WTC11 (cell line): ENCODE results near the gene LYPD6B. TPM values are rescaled to one million over a fixed set of nuclear protein-coding genes. Genes with fewer than 3 reads are reported as not detected.

Experiments
- ATAC-seq: fragments of 200-7000 bp; cut with Tn5 transposase; 2 replicates; pipeline ENCODE4 v1.10.0; 2021; ENCODE audit warnings: mild to moderate bottlenecking, moderate library complexity
- CTCF ChIA-PET: fragments of 300-600 bp; sonication (Branson Sonifier 250); formaldehyde crosslinking; loops from one replicate; lab custom pipeline; 2021; ENCODE audit warnings: antibody characterized with exemption; lab: Charles Lee
- POLR2A ChIA-PET: fragments of 350-600 bp; sonication (Branson Sonifier 250); formaldehyde crosslinking; loops from one replicate; lab custom pipeline; 2021; ENCODE audit warnings: antibody characterized with exemption; lab: Charles Lee
- DNase-seq: peaks from one replicate; pipeline ENCODE4 v3.0.0; 2021; ENCODE audit warnings: low spot score
- H3K27ac Mint-ChIP-seq: 2 replicates; pipeline ENCODE4 v1.8.0; 2021; ENCODE audit warnings: mixed read lengths
- H3K27me3 Mint-ChIP-seq: 2 replicates; pipeline ENCODE4 v1.8.0; 2021; ENCODE audit warnings: low read depth, mild to moderate bottlenecking, moderate library complexity, mixed read lengths
- H3K36me3 Mint-ChIP-seq: 2 replicates; pipeline ENCODE4 v1.8.0; 2021; ENCODE audit warnings: mixed read lengths
- H3K4me1 Mint-ChIP-seq: 2 replicates; pipeline ENCODE4 v1.8.0; 2022; ENCODE audit warnings: mixed read lengths
- H3K4me3 Mint-ChIP-seq: 2 replicates; pipeline ENCODE4 v1.8.0; 2021; ENCODE audit warnings: mild to moderate bottlenecking, moderate library complexity, mixed read lengths
- H3K9me3 Mint-ChIP-seq: 2 replicates; pipeline ENCODE4 v1.8.0; 2021; ENCODE audit warnings: mixed read lengths
- ATF3 ChIP-seq: sonication (generic); formaldehyde crosslinking; conservative IDR thresholded peaks from 2 replicates; pipeline ENCODE4 v1.8.1; 2022; ENCODE audit warnings: mild to moderate bottlenecking, missing genetic modification reagents
- E2F5 ChIP-seq: sonication (generic); formaldehyde crosslinking; IDR thresholded peaks from 2 replicates; pipeline ENCODE4 v1.8.1; 2022; ENCODE audit warnings: mild to moderate bottlenecking, moderate library complexity, missing genetic modification reagents
- ELF4 ChIP-seq: sonication (generic); formaldehyde crosslinking; IDR thresholded peaks from 2 replicates; pipeline ENCODE4 v1.8.1; 2022; ENCODE audit warnings: low read depth, mild to moderate bottlenecking, moderate library complexity, missing genetic modification reagents
- EMX1 ChIP-seq: fragments of 250-450 bp; sonication (Bioruptor Pico); IDR thresholded peaks from 2 replicates; pipeline ENCODE4 v1.8.0; 2021; ENCODE audit warnings: mild to moderate bottlenecking
- FOXJ3 ChIP-seq: sonication (generic); formaldehyde crosslinking; IDR thresholded peaks from 2 replicates; pipeline ENCODE4 v1.9.0; 2021; ENCODE audit warnings: missing genetic modification reagents, mild to moderate bottlenecking, borderline replicate concordance
- GTF2I ChIP-seq: fragments of 250-450 bp; sonication (Bioruptor Pico); conservative IDR thresholded peaks from 2 replicates; pipeline ENCODE4 v1.4.0; 2021; ENCODE audit warnings: mild to moderate bottlenecking
- HMGXB4 ChIP-seq: sonication (generic); formaldehyde crosslinking; IDR thresholded peaks from 2 replicates; pipeline ENCODE4 v1.8.1; 2023; ENCODE audit warnings: mild to moderate bottlenecking, moderate library complexity, missing genetic modification reagents
- JAZF1 ChIP-seq: fragments of 250-450 bp; sonication (Bioruptor Pico); IDR thresholded peaks from 2 replicates; pipeline ENCODE4 v1.9.0; 2021; ENCODE audit warnings: moderate library complexity, mild to moderate bottlenecking, inconsistent platforms
- KAT7 ChIP-seq: sonication (generic); formaldehyde crosslinking; IDR thresholded peaks from 2 replicates; pipeline ENCODE4 v1.8.1; 2023; ENCODE audit warnings: missing genetic modification reagents, mild to moderate bottlenecking, borderline replicate concordance
- MXD4 ChIP-seq: fragments of 250-450 bp; sonication (Bioruptor Pico); IDR thresholded peaks from 2 replicates; pipeline ENCODE4 v1.8.0; 2021; ENCODE audit warnings: mild to moderate bottlenecking, moderate library complexity, borderline replicate concordance
- MYBL2 ChIP-seq: sonication (generic); formaldehyde crosslinking; IDR thresholded peaks from 2 replicates; pipeline ENCODE4 v1.8.1; 2023; ENCODE audit warnings: mild to moderate bottlenecking, moderate library complexity, missing genetic modification reagents
- NFE2L1 ChIP-seq: sonication (generic); formaldehyde crosslinking; IDR thresholded peaks from 2 replicates; pipeline ENCODE4 v1.8.1; 2023; ENCODE audit warnings: missing genetic modification reagents
- NFYB ChIP-seq: sonication (generic); formaldehyde crosslinking; conservative IDR thresholded peaks from 2 replicates; pipeline ENCODE4 v1.8.0; 2022; ENCODE audit warnings: low read depth, missing genetic modification reagents
- OVOL2 ChIP-seq: fragments of 250-450 bp; sonication (Bioruptor Pico); IDR thresholded peaks from 2 replicates; pipeline ENCODE4 v1.9.0; 2021; ENCODE audit warnings: mild to moderate bottlenecking, borderline replicate concordance
- RELA ChIP-seq: sonication (generic); formaldehyde crosslinking; IDR thresholded peaks from 2 replicates; pipeline ENCODE4 v1.8.1; 2022; ENCODE audit warnings: missing genetic modification reagents, mild to moderate bottlenecking, borderline replicate concordance
- SP1 ChIP-seq: sonication (generic); formaldehyde crosslinking; conservative IDR thresholded peaks from 2 replicates; pipeline ENCODE4 v1.8.1; 2022; ENCODE audit warnings: missing genetic modification reagents
- ZNF263 ChIP-seq: sonication (generic); formaldehyde crosslinking; IDR thresholded peaks from 2 replicates; pipeline ENCODE4 v1.8.1; 2022; ENCODE audit warnings: low read depth, mild to moderate bottlenecking, moderate library complexity, missing genetic modification reagents
- ZNF671 ChIP-seq: fragments of 250-450 bp; sonication (Bioruptor Pico); IDR thresholded peaks from 2 replicates; pipeline ENCODE4 v1.8.0; 2021; ENCODE audit warnings: mild to moderate bottlenecking
- total RNA-seq: library from RNA; stranded (reverse); gene quantifications from 3 replicates; pipeline ENCODE4 v1.2.3, GENCODE V29; 2021
- TF ChIP-seq, protein P1 (sequence below): fragments of 250-450 bp; sonication (Bioruptor Pico); IDR thresholded peaks from 2 replicates; pipeline ENCODE4 v1.9.0; 2021; ENCODE audit warnings: mild to moderate bottlenecking, borderline replicate concordance

LYPD6B gene
- total RNA-seq, 1 experiment from 2014 or later, result 1.6 TPM

DNA sequence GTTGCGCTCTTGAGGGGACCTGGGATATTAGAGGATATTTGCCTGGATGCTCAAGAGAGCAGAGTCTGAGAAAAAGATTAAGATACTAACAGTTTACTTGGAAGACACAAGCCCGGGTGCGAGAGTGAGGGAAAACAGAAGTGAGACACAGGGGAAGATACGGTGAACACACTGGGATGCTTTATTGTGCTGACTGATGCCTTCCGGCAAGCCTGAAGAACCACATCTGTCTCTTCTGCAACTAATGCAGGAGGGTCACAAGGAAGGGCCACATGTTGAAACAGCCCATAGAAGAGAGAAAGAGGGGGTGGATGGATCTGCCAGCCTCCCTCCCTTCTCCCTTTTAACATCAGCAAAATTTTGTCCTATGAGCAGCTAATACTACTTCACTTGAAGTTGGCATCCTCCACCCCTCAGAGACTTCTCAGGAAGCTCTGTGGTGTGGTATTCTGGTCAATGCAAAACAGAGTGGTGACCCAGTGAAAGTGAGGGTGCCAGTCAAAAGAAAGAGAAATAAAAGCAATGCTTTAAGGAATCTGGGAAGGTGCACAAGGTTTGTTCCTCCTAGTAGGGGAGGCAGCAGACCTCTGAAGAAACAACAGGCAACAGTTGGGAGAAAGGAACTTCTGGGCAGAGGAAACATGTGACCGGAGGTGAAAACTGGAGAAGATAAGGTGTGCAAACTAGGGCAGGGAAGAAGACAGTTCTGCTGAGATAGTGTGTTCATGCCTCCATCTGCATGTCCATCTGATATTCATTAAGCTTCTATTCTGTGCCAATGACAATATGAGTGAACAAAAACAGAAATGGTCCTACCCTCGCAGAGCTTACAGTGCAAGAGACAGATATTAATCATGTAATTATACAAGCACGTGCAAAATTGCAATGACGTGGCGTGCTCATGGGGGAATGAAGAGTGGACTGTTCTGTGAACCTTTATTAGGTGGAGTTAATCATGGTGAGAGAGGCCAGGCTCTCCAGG, 107.1 kb downstream of the LYPD6B start (continued):
- TF ChIP-seq FOXJ3 (CRISPR knock-in tag), result no peak

GRCh38 chr2:149146876-149147275, 108.4 kb downstream of the LYPD6B start:
- DNase-seq, result no peak
- H3K27ac Mint-ChIP-seq, result no peak overlapping the region

More at GRCh38 chr2:149146876-149147275, 108.4 kb downstream of the LYPD6B start:
- peaks cover 8% of the 10 kb centered on the region for H3K4me1 Mint-ChIP-seq
- TF ChIP-seq ELF4 (no peak), NFYB (CRISPR knock-in tag) (no peak), E2F5 (CRISPR knock-in tag) (no peak), MYBL2 (CRISPR knock-in tag) (no peak), ZNF671 (no peak), ATF3 (no peak), ZNF263 (CRISPR knock-in tag) (no peak), HMGXB4 (CRISPR knock-in tag) (no peak), MXD4 (CRISPR knock-in tag) (no peak), SP1 (CRISPR knock-in tag) (no peak), OVOL2 (CRISPR knock-in tag) (no peak), EMX1 (no peak), GTF2I (CRISPR knock-in tag) (no peak), NFE2L1 (CRISPR knock-in tag) (no peak), JAZF1 (no peak), KAT7 (CRISPR knock-in tag) (no peak), RELA (CRISPR knock-in tag) (no peak)
- TF ChIP-seq, protein P1, sequence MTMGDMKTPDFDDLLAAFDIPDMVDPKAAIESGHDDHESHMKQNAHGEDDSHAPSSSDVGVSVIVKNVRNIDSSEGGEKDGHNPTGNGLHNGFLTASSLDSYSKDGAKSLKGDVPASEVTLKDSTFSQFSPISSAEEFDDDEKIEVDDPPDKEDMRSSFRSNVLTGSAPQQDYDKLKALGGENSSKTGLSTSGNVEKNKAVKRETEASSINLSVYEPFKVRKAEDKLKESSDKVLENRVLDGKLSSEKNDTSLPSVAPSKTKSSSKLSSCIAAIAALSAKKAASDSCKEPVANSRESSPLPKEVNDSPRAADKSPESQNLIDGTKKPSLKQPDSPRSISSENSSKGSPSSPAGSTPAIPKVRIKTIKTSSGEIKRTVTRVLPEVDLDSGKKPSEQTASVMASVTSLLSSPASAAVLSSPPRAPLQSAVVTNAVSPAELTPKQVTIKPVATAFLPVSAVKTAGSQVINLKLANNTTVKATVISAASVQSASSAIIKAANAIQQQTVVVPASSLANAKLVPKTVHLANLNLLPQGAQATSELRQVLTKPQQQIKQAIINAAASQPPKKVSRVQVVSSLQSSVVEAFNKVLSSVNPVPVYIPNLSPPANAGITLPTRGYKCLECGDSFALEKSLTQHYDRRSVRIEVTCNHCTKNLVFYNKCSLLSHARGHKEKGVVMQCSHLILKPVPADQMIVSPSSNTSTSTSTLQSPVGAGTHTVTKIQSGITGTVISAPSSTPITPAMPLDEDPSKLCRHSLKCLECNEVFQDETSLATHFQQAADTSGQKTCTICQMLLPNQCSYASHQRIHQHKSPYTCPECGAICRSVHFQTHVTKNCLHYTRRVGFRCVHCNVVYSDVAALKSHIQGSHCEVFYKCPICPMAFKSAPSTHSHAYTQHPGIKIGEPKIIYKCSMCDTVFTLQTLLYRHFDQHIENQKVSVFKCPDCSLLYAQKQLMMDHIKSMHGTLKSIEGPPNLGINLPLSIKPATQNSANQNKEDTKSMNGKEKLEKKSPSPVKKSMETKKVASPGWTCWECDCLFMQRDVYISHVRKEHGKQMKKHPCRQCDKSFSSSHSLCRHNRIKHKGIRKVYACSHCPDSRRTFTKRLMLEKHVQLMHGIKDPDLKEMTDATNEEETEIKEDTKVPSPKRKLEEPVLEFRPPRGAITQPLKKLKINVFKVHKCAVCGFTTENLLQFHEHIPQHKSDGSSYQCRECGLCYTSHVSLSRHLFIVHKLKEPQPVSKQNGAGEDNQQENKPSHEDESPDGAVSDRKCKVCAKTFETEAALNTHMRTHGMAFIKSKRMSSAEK (CRISPR knock-in tag), result no peak
- TF ChIP-seq, all 79 proteins: peak for 0
- H3K36me3 Mint-ChIP-seq, result no peaks in the 10 kb centered on the region
- ChIA-PET POLR2A (no interaction called here), CTCF (no interaction called here)
- no peak overlapping the region for H3K4me3 Mint-ChIP-seq
- ATAC-seq, result peak; percentile 65
- H3K27me3 Mint-ChIP-seq, result no peaks in the 10 kb centered on the region; the same call in 1 of the 2 replicates
- H3K9me3 Mint-ChIP-seq, result no peaks in the 10 kb centered on the region
